GM23338 (cell line): Measurements from ENCODE around the gene HTR2B. TPM values are rescaled to one million over a fixed set of nuclear protein-coding genes. Genes with fewer than 3 reads are reported as not detected.

Experiments used
- ATAC-seq: fragments of 200-7000 bp; cut with Tn5 transposase; 3 replicates; pipeline ENCODE4 v1.9.1; 2020
- DNase-seq: peaks from one replicate; pipeline ENCODE4 v3.0.0-alpha.2; 2015; ENCODE audit warnings: low spot score
- H2AFZ ChIP-seq: fragments of 200-600 bp; sonication (generic); 2 replicates; pipeline ENCODE4 v1.8.0; 2016; ENCODE audit warnings: antibody characterized with exemption, mild to moderate bottlenecking, moderate library complexity
- H3F3A ChIP-seq: fragments of 200-600 bp; sonication (generic); replicated peaks from 2 replicates; pipeline ENCODE4 v1.8.0; 2017; ENCODE audit warnings: antibody characterized with exemption, mixed run types, low read depth
- H3K27ac ChIP-seq: fragments of 200-600 bp; sonication (generic); 2 replicates; pipeline ENCODE4 v1.6.1; 2016; ENCODE audit warnings: low read depth
- H3K27me3 ChIP-seq: fragments of 200-600 bp; sonication (generic); 2 replicates; pipeline ENCODE4 v1.8.0; 2016; ENCODE audit warnings: mild to moderate bottlenecking, mixed run types, moderate library complexity; ENCODE audit not compliant: insufficient read depth
- H3K36me3 ChIP-seq: fragments of 200-600 bp; sonication (generic); 2 replicates; pipeline ENCODE4 v1.8.0; 2016; ENCODE audit warnings: mild to moderate bottlenecking; ENCODE audit not compliant: insufficient read depth
- H3K4me1 ChIP-seq: fragments of 200-600 bp; sonication (generic); 2 replicates; pipeline ENCODE4 v1.8.0; 2016; ENCODE audit warnings: mild to moderate bottlenecking, moderate library complexity; ENCODE audit not compliant: insufficient read depth
- H3K4me2 ChIP-seq: fragments of 200-600 bp; sonication (generic); 2 replicates; pipeline ENCODE4 v1.7.1; 2017; ENCODE audit warnings: mixed run types
- H3K4me3 ChIP-seq: fragments of 200-600 bp; sonication (generic); 2 replicates; pipeline ENCODE4 v1.6.1; 2016; ENCODE audit warnings: mixed run types
- H3K79me2 ChIP-seq: fragments of 200-600 bp; sonication (generic); replicated peaks from 2 replicates; pipeline ENCODE4 v1.8.0; 2017; ENCODE audit warnings: mild to moderate bottlenecking; ENCODE audit not compliant: insufficient read depth
- H3K9me2 ChIP-seq: fragments of 200-600 bp; sonication (generic); 2 replicates; pipeline ENCODE4 v1.8.0; 2017; ENCODE audit not compliant: insufficient read depth
- H4K20me1 ChIP-seq: fragments of 200-600 bp; sonication (generic); replicated peaks from 2 replicates; pipeline ENCODE4 v1.8.0; 2017; ENCODE audit warnings: mild to moderate bottlenecking; ENCODE audit not compliant: insufficient read depth
- H3K27ac Mint-ChIP-seq: 2 replicates; pipeline ENCODE4 v1.8.0; 2020; ENCODE audit warnings: inconsistent platforms, mild to moderate bottlenecking, moderate library complexity, mixed read lengths
- H3K27me3 Mint-ChIP-seq: 3 replicates; pipeline ENCODE4 v1.8.0; 2022; ENCODE audit warnings: low read depth, mild to moderate bottlenecking, moderate library complexity, mixed read lengths, inconsistent platforms; ENCODE audit not compliant: insufficient read depth, poor library complexity
- H3K36me3 Mint-ChIP-seq: 3 replicates; pipeline ENCODE4 v1.8.0; 2021; ENCODE audit warnings: low read depth, mild to moderate bottlenecking, inconsistent platforms, moderate library complexity, mixed read lengths
- H3K4me1 Mint-ChIP-seq: 3 replicates; pipeline ENCODE4 v1.8.0; 2020; ENCODE audit warnings: mild to moderate bottlenecking, inconsistent platforms, mixed read lengths
- H3K4me3 Mint-ChIP-seq: 3 replicates; pipeline ENCODE4 v1.8.0; 2021; ENCODE audit warnings: moderate library complexity, mild to moderate bottlenecking, inconsistent platforms, mixed read lengths
- H3K9me3 Mint-ChIP-seq: 3 replicates; pipeline ENCODE4 v1.8.0; 2020; ENCODE audit warnings: moderate library complexity, mild to moderate bottlenecking, inconsistent platforms, mixed read lengths
- CREB1 ChIP-seq: fragments of 250-450 bp; sonication (Bioruptor Pico); IDR thresholded peaks from 2 replicates; pipeline ENCODE4 v1.5.0; 2020; ENCODE audit warnings: low read depth, mild to moderate bottlenecking, moderate library complexity
- EZH2 ChIP-seq: fragments of 200-600 bp; sonication (generic); IDR thresholded peaks from one replicate; pipeline ENCODE4 v1.8.0; 2017; ENCODE audit warnings: antibody characterized with exemption, mild to moderate bottlenecking, low read depth; ENCODE audit not compliant: unreplicated experiment
- EZH2phosphoT487 ChIP-seq: fragments of 200-600 bp; sonication (generic); IDR thresholded peaks from one replicate; pipeline ENCODE4 v1.8.1; 2018; ENCODE audit warnings: antibody characterized with exemption; ENCODE audit not compliant: unreplicated experiment
- JUNB ChIP-seq: IDR thresholded peaks from one replicate; pipeline ENCODE4 v1.6.1; 2016; ENCODE audit warnings: antibody characterized with exemption; ENCODE audit not compliant: unreplicated experiment
- NANOG ChIP-seq: IDR thresholded peaks from 2 replicates; pipeline ENCODE4 v1.6.1; 2016; ENCODE audit warnings: antibody characterized with exemption, borderline replicate concordance
- POLR2AphosphoS5 ChIP-seq: IDR thresholded peaks from 2 replicates; pipeline ENCODE4 v1.6.1; 2016; ENCODE audit warnings: antibody characterized with exemption, low read depth
- STAT1 ChIP-seq: IDR thresholded peaks from one replicate; pipeline ENCODE4 v1.6.1; 2016; ENCODE audit warnings: antibody characterized with exemption; ENCODE audit not compliant: unreplicated experiment
- ZNF114 ChIP-seq: fragments of 250-450 bp; sonication (Bioruptor Pico); IDR thresholded peaks from 2 replicates; pipeline ENCODE4 v1.5.0; 2020; ENCODE audit warnings: mild to moderate bottlenecking, moderate library complexity
- ZNF331 ChIP-seq: fragments of 250-450 bp; sonication (Bioruptor Pico); IDR thresholded peaks from 2 replicates; pipeline ENCODE4 v1.5.0; 2020; ENCODE audit warnings: low read depth, mild to moderate bottlenecking, moderate library complexity
- polyA plus RNA-seq: library from polyadenylated mRNA; unstranded; fragments of >200 nt; fragmentation: Nextera tagmentation; extraction: Ambion mirVana; gene quantifications from 2 replicates; pipeline ENCODE4 v1.2.1, GENCODE V29; 2016
- total RNA-seq: library from RNA; depleted of rRNA; stranded (reverse); fragments of >200 nt; shearing (Covaris generic); gene quantifications from 2 replicates; pipeline ENCODE4 v1.2.3, GENCODE V29; 2014
- TF ChIP-seq, protein P1 (sequence below): fragments of 250-450 bp; sonication (Bioruptor Pico); IDR thresholded peaks from 2 replicates; pipeline ENCODE4 v1.5.0; 2020; ENCODE audit warnings: mild to moderate bottlenecking, moderate library complexity
- TF ChIP-seq, protein P2 (sequence below): IDR thresholded peaks from 2 replicates; pipeline ENCODE4 v1.6.1; 2016; ENCODE audit warnings: antibody characterized with exemption
- TF ChIP-seq, protein P3 (sequence below): IDR thresholded peaks from one replicate; pipeline ENCODE4 v1.6.1; 2018; ENCODE audit warnings: antibody characterized with exemption; ENCODE audit not compliant: unreplicated experiment
- TF ChIP-seq, protein P4 (sequence below), 2 experiments: fragments of 200-600 bp in 1 of 2; sonication (generic) in 1 of 2; conservative IDR thresholded peaks; 2 replicates each; pipeline versions ENCODE4 v1.5.1 to v1.6.1; 2016 to 2017; ENCODE audit warnings: antibody characterized with exemption in 2 of 2, low read depth in 2 of 2, mild to moderate bottlenecking in 2 of 2, moderate library complexity in 1 of 2

The HTR2B gene
- total and polyA plus RNA-seq, 2 experiments from 2014 or later, result 0.16 TPM; not detected in 1

DNA sequence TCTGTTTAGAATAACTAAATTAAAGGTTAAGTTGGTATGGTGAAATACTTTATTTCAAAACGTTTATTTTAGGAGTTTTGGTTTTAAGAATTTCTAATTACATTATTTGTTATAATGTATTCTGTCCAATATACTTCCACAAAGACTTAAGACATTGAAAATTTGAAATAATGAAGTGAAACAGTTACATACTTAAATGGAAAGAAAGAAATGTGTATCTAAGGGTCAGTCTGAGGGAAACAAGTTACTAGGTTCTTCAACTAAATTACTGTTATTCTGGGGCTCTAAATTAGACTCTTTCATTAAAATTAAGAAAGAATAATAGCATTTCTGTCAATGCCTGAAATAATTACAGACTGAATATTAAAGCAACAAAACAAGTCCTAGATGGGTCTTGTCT is 7.7 kb downstream of the HTR2B start:
- Mint-ChIP-seq H3K27ac (no peak overlapping the region), H3K27me3 (no peaks in the 10 kb centered on the region)
- H3K79me2 ChIP-seq, result no peaks in the 10 kb centered on the region

More for the DNA sequence above, 7.7 kb downstream of the HTR2B start:
- DNase-seq (no peak), ATAC-seq (no peak)
- Histone ChIP-seq H4K20me1 (no peaks in the 10 kb centered on the region), H3K27ac (no peak overlapping the region), H2AFZ (no peak overlapping the region), H3K4me3 (no peak overlapping the region), H3K27me3 (no peaks in the 10 kb centered on the region), H3K36me3 (no peaks in the 10 kb centered on the region), H3K4me1 (peaks cover 17% of the 10 kb centered on the region), H3K9me2 (no peaks in the 10 kb centered on the region), H3F3A (no peaks in the 10 kb centered on the region), H3K4me2 (no peak overlapping the region)
- no peaks in the 10 kb centered on the region for H3K9me3 Mint-ChIP-seq
- TF ChIP-seq EZH2, result no peak
- no peak for TF ChIP-seq JUNB
- no peak for TF ChIP-seq CREB1 (CRISPR knock-in tag)
- TF ChIP-seq, protein P1, sequence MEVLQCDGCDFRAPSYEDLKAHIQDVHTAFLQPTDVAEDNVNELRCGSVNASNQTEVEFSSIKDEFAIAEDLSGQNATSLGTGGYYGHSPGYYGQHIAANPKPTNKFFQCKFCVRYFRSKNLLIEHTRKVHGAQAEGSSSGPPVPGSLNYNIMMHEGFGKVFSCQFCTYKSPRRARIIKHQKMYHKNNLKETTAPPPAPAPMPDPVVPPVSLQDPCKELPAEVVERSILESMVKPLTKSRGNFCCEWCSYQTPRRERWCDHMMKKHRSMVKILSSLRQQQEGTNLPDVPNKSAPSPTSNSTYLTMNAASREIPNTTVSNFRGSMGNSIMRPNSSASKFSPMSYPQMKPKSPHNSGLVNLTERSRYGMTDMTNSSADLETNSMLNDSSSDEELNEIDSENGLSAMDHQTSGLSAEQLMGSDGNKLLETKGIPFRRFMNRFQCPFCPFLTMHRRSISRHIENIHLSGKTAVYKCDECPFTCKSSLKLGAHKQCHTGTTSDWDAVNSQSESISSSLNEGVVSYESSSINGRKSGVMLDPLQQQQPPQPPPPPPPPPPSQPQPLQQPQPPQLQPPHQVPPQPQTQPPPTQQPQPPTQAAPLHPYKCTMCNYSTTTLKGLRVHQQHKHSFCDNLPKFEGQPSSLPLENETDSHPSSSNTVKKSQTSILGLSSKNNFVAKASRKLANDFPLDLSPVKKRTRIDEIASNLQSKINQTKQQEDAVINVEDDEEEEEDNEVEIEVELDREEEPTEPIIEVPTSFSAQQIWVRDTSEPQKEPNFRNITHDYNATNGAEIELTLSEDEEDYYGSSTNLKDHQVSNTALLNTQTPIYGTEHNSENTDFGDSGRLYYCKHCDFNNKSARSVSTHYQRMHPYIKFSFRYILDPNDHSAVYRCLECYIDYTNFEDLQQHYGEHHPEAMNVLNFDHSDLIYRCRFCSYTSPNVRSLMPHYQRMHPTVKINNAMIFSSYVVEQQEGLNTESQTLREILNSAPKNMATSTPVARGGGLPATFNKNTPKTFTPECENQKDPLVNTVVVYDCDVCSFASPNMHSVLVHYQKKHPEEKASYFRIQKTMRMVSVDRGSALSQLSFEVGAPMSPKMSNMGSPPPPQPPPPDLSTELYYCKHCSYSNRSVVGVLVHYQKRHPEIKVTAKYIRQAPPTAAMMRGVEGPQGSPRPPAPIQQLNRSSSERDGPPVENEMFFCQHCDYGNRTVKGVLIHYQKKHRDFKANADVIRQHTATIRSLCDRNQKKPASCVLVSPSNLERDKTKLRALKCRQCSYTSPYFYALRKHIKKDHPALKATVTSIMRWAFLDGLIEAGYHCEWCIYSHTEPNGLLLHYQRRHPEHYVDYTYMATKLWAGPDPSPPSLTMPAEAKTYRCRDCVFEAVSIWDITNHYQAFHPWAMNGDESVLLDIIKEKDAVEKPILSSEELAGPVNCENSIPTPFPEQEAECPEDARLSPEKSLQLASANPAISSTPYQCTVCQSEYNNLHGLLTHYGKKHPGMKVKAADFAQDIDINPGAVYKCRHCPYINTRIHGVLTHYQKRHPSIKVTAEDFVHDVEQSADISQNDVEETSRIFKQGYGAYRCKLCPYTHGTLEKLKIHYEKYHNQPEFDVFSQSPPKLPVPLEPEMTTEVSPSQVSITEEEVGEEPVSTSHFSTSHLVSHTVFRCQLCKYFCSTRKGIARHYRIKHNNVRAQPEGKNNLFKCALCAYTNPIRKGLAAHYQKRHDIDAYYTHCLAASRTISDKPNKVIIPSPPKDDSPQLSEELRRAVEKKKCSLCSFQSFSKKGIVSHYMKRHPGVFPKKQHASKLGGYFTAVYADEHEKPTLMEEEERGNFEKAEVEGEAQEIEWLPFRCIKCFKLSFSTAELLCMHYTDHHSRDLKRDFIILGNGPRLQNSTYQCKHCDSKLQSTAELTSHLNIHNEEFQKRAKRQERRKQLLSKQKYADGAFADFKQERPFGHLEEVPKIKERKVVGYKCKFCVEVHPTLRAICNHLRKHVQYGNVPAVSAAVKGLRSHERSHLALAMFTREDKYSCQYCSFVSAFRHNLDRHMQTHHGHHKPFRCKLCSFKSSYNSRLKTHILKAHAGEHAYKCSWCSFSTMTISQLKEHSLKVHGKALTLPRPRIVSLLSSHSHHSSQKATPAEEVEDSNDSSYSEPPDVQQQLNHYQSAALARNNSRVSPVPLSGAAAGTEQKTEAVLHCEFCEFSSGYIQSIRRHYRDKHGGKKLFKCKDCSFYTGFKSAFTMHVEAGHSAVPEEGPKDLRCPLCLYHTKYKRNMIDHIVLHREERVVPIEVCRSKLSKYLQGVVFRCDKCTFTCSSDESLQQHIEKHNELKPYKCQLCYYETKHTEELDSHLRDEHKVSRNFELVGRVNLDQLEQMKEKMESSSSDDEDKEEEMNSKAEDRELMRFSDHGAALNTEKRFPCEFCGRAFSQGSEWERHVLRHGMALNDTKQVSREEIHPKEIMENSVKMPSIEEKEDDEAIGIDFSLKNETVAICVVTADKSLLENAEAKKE, result no peak
- TF ChIP-seq, protein P2, sequence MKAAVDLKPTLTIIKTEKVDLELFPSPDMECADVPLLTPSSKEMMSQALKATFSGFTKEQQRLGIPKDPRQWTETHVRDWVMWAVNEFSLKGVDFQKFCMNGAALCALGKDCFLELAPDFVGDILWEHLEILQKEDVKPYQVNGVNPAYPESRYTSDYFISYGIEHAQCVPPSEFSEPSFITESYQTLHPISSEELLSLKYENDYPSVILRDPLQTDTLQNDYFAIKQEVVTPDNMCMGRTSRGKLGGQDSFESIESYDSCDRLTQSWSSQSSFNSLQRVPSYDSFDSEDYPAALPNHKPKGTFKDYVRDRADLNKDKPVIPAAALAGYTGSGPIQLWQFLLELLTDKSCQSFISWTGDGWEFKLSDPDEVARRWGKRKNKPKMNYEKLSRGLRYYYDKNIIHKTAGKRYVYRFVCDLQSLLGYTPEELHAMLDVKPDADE, result no peak
- TF ChIP-seq STAT1, result no peak
- TF ChIP-seq POLR2AphosphoS5, result no peak
- TF ChIP-seq EZH2phosphoT487, result no peak
- TF ChIP-seq, protein P3, sequence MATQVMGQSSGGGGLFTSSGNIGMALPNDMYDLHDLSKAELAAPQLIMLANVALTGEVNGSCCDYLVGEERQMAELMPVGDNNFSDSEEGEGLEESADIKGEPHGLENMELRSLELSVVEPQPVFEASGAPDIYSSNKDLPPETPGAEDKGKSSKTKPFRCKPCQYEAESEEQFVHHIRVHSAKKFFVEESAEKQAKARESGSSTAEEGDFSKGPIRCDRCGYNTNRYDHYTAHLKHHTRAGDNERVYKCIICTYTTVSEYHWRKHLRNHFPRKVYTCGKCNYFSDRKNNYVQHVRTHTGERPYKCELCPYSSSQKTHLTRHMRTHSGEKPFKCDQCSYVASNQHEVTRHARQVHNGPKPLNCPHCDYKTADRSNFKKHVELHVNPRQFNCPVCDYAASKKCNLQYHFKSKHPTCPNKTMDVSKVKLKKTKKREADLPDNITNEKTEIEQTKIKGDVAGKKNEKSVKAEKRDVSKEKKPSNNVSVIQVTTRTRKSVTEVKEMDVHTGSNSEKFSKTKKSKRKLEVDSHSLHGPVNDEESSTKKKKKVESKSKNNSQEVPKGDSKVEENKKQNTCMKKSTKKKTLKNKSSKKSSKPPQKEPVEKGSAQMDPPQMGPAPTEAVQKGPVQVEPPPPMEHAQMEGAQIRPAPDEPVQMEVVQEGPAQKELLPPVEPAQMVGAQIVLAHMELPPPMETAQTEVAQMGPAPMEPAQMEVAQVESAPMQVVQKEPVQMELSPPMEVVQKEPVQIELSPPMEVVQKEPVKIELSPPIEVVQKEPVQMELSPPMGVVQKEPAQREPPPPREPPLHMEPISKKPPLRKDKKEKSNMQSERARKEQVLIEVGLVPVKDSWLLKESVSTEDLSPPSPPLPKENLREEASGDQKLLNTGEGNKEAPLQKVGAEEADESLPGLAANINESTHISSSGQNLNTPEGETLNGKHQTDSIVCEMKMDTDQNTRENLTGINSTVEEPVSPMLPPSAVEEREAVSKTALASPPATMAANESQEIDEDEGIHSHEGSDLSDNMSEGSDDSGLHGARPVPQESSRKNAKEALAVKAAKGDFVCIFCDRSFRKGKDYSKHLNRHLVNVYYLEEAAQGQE, result no peak
- TF ChIP-seq ZNF114, result no peak
- no peak for TF ChIP-seq ZNF331 (CRISPR knock-in tag)
- TF ChIP-seq, protein P4, sequence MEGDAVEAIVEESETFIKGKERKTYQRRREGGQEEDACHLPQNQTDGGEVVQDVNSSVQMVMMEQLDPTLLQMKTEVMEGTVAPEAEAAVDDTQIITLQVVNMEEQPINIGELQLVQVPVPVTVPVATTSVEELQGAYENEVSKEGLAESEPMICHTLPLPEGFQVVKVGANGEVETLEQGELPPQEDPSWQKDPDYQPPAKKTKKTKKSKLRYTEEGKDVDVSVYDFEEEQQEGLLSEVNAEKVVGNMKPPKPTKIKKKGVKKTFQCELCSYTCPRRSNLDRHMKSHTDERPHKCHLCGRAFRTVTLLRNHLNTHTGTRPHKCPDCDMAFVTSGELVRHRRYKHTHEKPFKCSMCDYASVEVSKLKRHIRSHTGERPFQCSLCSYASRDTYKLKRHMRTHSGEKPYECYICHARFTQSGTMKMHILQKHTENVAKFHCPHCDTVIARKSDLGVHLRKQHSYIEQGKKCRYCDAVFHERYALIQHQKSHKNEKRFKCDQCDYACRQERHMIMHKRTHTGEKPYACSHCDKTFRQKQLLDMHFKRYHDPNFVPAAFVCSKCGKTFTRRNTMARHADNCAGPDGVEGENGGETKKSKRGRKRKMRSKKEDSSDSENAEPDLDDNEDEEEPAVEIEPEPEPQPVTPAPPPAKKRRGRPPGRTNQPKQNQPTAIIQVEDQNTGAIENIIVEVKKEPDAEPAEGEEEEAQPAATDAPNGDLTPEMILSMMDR (conservative IDR thresholded peaks at IDR 0.05; ENCODE audit: low read depth in 2 of 2), result no peak
- no peak for TF ChIP-seq NANOG
- H3K36me3 Mint-ChIP-seq, result peaks cover 6% of the 10 kb centered on the region; the same call in 1 of the 3 replicates
- H3K4me1 Mint-ChIP-seq, result peaks cover 34% of the 10 kb centered on the region
- no peak overlapping the region for H3K4me3 Mint-ChIP-seq
